Activated CD8-positive, alpha-beta memory T cell treated with anti-CD3 and anti-CD28 coated beads for 1 hour (primary cell): ENCODE results near the gene FPGS.
A peak's percentile ranks its signal among the peaks of the same experiment; 100 is the strongest.

ENCODE experiments used
- DNase-seq, 2 donors: peaks; one replicate each; pipeline ENCODE4 v3.0.0-alpha.2; 2020; ENCODE audit warnings: low read depth in 1 of 2; ENCODE audit errors: extremely low read depth in 1 of 2

The FPGS gene

DNA sequence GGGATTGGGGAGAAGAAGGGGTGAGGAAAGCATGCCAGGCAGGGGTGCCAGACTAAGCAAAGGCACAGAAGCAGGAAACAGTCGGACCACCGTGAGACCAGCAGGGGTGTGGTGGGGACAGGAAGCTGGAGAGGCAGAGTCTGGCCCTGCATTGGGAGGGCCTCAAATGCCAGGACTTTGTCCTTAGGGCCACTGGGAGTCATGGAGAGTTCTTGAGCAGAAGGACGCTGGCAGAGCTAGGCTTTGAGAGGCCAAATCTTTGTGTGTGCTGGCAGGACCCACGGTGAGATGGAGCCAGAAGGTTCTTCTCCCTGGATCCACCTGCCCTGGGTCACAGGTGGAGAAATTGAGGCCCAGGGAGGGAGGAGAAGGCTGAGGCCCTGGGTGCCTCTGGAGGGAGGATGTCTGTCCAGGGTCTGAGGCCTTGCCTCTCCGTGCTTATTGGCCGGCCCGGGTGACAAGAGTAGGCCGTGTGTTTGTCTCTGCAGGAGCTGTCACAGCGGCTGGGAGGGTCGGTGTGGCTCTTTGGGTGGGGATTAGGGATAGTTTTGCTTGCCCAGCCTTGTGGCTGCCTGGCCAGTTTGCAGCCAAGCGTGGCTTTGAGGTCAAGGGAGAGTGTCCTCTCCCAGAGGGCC is 53.5 kb downstream of the FPGS start:
- DNase-seq, result no peak

DNA sequence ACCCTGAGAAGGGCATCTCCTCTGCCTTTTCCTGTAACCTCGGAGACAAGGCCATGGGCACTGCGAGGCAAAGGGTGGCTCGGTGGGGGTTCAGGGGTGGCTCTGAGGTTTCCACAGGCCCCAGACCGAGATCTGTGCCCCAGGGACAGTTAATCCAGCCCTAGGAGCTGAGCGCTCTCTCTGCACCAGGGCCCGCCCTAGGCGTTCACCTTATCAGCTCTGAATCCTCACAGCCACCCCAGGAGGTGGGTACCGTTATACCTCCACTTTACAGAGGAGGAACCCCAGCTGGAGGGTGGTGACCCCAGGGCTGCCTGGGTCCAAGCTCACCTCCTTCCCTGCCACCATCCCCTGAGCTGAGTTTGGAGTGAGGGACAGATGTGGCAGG is 54.0 kb downstream of the FPGS start:
- no peak for DNase-seq

DNA sequence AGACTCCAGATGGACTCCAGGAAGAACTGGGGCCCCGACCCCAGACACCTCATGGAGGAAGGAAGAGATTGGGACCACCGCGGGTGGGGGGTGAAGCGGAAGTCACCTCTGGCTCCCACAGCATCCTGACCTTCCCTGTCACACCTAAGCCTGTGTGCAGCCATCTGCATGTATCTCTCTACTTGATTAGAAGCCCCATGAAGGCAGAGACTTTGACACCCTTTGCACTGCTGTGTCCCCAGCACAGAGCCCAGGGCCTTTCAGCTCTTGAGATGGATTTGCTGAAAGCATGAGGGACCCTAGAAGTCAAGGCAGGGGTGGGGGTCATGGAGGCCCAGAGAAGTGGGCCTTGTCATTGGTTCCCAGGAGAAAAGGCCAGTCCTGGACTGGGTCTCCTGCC is 54.6 kb downstream of the FPGS start:
- DNase-seq, result no peak

DNA sequence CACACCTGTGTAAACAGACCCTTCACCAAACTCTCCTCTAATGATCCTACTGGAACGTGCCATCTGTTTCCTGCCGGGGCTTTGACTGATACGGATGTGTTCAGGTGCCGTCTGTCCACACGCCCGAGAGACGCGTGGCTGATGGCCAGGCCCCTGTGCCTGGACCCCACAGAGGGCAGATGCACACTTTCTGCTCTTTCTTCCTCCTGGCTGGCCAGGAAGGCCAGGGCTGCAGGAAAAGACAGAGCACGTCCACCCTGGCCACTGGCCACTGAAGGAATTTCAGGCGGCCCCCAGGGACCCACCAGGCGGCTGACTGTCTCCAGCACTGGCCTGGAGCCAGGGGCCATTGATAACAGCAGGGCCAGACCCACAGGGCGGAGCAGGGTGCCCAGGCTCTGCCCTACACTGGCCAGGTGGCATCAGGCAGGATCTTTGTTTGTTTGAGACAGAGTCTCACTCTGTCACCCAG is 55.4 kb downstream of the FPGS start:
- DNase-seq, result no peak

DNA sequence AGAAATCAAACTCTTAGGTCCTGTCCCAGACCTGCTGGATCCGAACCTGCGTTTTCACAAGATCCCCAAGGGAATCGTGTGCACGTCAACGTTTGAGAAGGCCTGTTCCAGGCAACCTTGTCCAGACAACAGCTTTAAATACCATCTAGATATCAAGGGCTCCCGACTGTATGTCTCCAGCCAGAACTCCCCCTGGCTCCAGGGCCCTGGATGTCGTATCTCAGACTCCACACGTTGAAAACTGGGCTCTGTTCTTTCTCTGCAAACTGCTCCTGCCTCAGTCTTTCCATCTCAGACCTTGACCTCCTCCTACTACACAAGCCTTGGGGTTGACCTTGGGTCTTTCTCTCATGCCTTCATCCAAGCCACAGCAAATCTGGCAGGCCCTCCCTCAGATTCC is 57.6 kb downstream of the FPGS start:
- no peak for DNase-seq

DNA sequence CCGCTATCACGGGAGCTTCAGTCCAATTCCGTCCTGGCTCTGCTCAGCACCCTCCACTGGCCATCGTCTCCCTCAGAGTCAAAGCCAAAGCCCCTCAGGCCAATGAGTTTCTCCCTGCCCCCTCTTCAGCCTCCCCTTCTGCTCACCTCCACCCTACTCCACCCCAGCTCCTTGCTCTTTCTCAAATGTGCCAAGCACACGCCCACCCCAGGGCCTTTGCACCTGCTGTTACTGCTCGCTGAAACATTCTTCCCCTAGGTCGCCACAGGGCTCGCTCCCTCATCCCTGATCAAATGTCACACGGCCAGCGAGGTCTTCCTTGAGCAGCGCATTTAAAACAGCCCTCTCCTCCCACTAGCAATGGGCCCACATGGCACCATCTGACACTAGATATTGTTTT is 58.1 kb downstream of the FPGS start:
- DNase-seq, result no peak

DNA sequence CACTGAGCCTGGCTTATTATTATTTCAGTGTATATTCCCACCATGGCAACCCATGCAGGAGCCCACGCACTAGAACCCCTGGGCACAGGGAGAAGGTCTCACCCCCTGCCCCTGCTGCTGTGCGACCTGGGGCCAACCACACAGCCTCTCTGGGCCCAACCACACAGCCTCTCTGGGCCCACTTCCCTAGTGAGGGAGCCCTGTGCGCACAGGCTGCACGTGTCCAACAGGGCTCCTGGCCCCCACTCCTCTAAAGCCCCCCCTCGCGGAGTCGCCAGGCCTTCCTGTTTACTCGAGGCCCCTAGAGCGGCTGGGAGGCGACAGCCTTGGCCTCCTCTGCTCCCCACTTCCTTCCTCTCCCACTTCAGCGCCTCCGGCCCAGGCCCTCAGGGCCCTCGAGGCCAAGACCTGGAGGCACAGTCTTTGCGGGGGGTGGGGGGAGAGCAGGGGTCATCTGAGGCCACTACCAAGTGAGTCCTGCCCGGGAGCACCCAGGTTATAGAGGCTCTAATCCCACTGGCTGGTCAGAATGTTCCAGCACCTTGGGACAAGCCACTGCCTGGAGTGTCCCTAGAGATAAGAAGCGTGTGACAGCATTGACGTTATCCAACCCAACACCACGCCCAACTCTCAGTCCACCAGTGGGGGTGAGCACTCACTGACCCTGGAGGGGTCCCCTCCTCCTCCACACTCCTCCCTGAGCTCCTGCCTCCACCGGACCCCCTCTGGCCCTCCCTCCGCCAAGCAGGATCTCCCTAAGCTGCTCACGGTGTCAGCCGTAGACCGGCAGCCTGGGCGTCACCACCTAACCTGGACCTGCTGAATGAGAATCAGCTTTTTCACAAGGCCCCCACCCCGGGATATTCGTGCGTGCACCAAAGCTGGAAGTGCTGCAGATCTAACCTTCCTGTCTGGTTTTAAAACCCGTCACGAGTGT is 59.7 kb downstream of the FPGS start:
- DNase-seq, result peak in 1 of 2 donors; percentile 35

DNA sequence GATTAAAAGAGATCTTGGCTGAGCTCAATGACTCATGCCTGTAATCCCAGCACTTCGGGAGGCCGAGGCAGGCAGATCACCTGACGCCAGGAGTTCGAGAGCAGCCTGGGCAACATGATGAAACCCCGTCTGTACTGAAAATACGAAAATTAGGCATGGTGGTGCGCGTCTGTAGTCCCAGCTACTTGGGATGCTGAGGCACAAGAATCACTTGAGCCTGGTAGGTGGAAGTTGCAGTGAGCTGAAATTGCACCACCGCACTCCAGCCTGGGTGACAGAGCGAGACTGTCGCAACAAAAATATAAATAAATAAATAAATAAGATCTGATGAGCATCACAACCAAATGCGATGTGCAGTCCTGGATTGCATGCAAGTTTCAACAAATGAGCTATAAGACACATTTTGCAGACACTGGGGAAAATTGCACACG is 60.5 kb downstream of the FPGS start:
- DNase-seq, result no peak
